Activated CD4-positive, CD25-positive, alpha-beta regulatory T cell treated with anti-CD3 and anti-CD28 coated beads, Interleukin-2, amount 50 U/mL, for 16 hours (primary cell): ENCODE results near the gene OR14K1.
"Not testable (repeated sequence)": the region's sequence is repeated elsewhere in the genome, so short reads cannot be mapped to it uniquely, and the experiment has no call there.

ENCODE experiments used
- DNase-seq: peaks from one replicate; pipeline ENCODE4 v3.0.0-alpha.2; 2020; ENCODE audit warnings: low read depth, low spot score

The OR14K1 gene

GRCh38 chr1:247738315-247738714 lies at the start of gene OR14K1:
Gene OR14K1 (plus strand): TSS chr1:247738615. CDS start chr1:247738615, 0 bp downstream.
- no peak for DNase-seq

DNA sequence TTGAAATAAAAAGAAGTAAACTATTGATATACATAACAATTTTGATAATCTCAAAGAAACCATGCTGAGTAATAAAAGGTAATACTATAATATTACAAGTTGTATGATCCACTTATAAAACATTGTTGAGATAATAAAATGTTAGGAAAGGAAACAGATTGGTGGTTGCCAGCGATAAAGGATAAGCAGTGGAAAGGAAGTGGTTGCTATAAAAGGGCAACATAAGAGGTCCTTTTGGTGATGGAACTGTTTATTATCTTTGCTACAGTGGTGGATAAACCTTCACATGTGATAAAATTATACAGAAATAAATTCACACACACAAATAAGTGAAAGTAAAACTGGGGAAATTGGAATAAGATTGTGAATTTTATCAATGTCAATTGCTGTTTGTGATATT lies 37.1 kb upstream of the OR14K1 start:
- no peak for DNase-seq

DNA sequence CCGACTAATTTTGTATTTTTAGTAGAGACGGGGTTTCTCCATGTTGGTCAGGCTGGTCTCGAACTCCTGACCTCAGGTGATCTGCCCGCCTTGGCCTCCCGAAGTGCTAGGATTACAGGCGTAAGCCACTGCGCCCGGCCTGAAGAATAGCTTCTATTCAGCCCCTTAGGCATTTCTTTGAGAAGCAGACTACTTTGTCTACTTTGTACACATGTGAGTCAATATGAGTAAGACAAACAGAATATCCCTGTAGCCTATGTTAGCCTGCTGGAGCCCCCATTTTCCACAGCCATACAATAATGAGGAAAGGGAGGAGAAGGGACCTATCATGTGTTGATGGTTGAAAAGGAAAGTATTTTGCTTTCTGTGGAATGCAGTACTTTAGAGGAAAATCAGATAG lies 27.7 kb upstream of the OR14K1 start:
- DNase-seq, result not testable (repeated sequence)

DNA sequence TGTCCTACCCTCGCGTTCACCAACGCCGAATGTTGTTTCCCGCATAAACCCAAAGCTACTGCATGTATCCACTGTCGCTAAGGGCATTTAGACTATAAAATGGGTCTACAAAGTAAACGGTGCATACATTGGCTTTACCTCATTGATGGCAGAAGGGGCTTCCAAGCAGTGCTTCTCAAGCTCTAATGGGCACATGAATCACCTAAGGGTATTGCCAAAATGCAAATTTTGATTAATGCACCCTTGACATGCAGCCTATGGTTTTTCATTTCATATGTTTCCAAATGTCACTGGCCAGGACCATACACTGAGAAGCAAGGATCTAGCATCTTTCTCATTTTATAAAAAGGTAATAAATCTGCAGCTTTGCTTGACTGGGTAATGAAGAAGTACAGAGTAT lies 24.7 kb upstream of the OR14K1 start:
- no peak for DNase-seq

DNA sequence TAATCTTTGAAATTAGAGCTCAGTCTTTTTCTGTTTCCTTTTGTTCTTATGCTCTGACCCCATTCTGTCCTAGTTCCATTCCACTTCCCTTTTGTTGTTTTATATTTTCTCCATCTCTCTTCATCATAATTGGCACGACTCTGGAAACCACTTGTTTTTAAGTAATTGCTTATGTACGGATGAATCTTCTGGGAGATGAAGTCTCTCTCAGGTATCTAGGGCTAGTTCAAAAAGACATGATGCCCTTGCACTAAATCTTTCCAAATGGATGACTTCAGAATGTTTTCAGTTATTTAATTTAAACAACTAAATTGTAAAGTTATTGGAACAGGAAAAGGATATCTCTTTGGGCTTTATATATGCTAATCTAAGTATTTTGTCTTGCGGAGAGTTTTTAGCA lies 21.9 kb upstream of the OR14K1 start, which contains the start of gene OR6F1:
Gene OR6F1, minus strand, starts transcription at position 101 of the 400 bp plus-strand sequence. CDS start 3,891 bp downstream, outside the sequence.
- no peak for DNase-seq

DNA sequence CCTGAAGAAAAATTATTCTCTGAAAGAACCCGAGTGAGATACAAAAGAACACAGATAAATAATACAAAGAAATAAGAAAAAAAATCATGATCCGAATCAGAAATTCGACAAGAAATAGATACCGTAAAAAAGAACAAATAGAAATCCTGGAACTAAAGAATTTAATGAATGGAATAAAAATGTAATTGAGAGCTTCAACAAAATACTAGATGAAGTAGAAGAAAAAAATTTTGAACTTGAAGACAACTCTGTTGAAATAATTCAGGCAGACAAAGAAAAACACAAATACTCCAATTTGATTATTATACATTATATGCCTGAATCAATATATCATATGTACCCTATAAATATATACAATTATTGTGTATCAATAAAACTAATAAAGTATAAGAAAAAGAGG lies 17.2 kb upstream of the OR14K1 start:
- no peak for DNase-seq

DNA sequence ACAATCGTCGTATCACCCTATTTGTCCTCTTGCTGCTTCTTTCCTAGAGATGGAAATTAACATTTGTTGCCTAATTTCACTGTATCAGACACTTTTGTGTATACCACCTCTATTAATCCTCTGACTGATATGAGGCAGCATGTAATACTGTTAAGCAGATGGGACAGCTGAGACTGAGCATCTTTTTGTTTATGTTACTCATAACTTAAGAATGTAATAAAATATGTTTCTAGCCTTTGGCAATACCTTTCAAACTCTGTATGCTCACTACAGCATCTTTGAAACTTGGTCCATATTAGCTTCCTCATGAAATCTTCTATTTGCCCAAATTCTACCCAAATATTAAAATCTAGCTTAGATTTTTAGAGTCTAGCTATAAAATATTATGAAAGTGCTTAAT lies 2.3 kb downstream of the OR14K1 start:
- no peak for DNase-seq

- DNase-seq, result no peak
These were observed 3.3 kb downstream of the OR14K1 start for GRCh38 chr1:247741756-247742155.

GRCh38 chr1:247742215-247742760 lies 3.9 kb downstream of the OR14K1 start:
- DNase-seq, result not testable (repeated sequence)

DNA sequence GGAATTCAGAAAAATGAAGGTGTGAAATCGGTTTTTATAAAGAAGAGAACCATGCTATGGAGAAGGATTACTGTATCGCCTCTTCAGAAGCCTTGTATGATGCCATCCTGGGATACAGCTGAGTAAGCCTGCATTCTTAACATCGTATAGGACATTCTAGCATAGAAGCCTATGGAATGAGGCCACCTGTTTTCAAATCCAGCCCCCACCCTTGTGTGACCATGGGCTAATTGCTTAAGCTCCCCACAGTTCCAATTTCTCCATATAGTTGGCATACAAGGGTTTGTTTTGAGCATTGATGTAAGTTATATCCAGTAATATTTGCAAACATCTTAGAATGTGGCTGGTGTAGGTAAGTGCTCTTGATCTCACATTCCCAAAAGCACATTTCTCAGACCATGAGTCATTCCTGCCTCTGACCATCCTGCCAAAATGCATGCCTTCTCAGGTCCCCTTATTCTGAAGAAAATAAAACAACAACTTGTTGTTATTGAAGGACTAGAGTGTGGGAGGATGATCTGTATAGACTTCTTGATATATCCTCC lies 8.0 kb downstream of the OR14K1 start:
- DNase-seq, result no peak

DNA sequence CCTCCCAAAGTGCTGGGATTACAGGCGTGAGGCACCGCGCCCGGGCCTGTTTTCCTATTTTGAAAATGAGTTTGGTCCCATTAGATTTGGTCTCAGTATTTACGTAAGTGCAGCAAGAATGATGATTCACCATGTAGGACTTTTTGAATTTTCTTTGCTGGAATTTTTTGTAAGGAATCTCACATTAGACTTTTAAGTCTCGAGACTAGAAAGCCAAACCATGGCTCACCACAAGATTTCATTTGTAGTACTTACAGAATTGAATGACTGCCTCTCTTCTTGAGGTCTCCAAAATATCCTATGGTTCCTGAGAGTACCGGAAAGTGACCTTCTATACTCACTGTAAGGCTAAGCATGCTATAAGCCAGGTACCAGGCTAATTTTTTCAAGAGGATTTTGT lies 9.2 kb downstream of the OR14K1 start:
- no peak for DNase-seq

GRCh38 chr1:247748041-247748440 lies 9.6 kb downstream of the OR14K1 start, which contains the start of gene OR14A2:
Gene OR14A2 (minus strand): TSS chr1:247748141.
- DNase-seq, result no peak

DNA sequence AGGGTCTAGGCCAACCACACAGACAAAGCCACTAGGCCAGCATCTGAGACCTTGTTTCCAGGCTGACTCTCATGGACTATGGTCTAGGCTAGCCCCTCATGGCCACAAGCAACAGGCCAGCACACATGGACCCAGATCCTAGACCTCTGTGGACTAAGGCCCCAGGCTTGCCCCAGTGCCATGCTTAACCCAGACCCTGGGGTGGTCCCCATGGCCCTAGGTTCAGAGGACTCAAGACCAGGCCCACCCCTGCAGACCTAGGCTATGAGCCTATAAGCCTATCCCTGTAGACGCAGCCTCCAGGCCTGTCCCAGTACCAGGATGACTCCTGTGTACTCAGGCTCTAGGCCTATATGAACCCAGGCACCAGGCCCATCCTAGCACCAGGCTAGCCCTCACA lies 11.5 kb downstream of the OR14K1 start:
- DNase-seq, result no peak

- not testable (repeated sequence) for DNase-seq
These were observed 15.9 kb downstream of the OR14K1 start for GRCh38 chr1:247754311-247754710.

GRCh38 chr1:247760456-247760855 lies 22.0 kb downstream of the OR14K1 start, which contains the start of gene OR1C1:
Gene OR1C1 (minus strand): TSS chr1:247760556. CDS start chr1:247758406, 2,150 bp downstream.
- no peak for DNase-seq

DNA sequence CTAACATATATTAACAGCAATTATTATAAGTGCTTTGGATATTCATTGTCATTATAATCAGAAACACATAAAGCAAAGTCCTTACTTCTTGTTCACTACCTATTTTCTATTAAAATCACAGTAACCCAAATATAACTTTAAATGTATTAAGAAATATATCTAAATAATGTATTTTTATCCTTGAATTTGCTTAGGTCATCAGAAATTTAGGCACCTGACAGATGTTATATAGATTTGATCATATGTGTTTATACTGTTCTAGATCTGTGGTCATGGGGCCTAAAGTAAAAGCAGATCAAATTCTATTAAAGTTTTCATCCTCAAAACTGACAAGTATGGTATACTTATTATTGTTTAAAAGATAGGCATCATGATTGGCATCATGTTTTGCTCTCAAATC lies 31.2 kb downstream of the OR14K1 start:
- DNase-seq, result no peak
